OCI-LY1 (cell line): ENCODE data around the gene RBM26.

Source experiments
- CTCF ChIP-seq: fragments of 200-600 bp; sonication (generic), shearing (Covaris generic); IDR thresholded peaks from 2 replicates; pipeline ENCODE4 v1.5.1; 2017; ENCODE audit warnings: mild to moderate bottlenecking, antibody characterized with exemption, low read length, moderate library complexity, mixed read lengths
- EZH2 ChIP-seq: fragments of 200-600 bp; sonication (generic), shearing (Covaris generic); IDR thresholded peaks from 2 replicates; pipeline ENCODE4 v1.8.0; 2017; ENCODE audit warnings: borderline replicate concordance, mixed run types, mild to moderate bottlenecking, antibody characterized with exemption, low read length, moderate library complexity, mixed read lengths

DNA sequence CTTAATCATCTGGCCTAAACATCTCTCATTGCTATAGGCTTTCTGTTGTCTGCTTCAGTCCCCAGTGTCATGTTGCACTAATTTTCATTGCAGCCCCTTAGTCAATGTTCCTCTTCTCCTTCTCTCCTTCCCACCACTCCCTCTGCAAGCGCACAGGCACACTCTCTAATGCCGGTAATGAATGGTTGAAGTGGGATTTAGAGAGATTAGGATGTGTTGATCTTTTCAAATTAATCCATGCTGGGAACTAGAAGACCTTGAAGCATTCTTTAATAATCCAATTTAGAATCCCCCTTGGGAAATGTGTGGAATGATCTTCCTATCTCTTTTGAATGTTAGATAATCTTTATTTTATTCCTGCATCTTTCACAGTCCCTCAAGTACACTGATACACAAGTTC, 41.7 kb upstream of the RBM26 start:
- TF ChIP-seq CTCF (no peak), EZH2 (no peak)
